Common myeloid progenitor, CD34-positive (primary cell): ENCODE measurements around the gene HILPDA.

Experiments
- CTCF ChIA-PET: fragments of 350-600 bp; sonication (Branson Sonifier 250); formaldehyde crosslinking; loops from one replicate; lab custom pipeline; 2021; ENCODE audit warnings: antibody characterized with exemption; lab: Charles Lee
- POLR2A ChIA-PET: fragments of 350-600 bp; sonication (Branson Sonifier 250); formaldehyde crosslinking; loops from one replicate; lab custom pipeline; 2021; ENCODE audit warnings: antibody characterized with exemption; lab: Charles Lee
- DNase-seq, 3 donors: peaks; one replicate each; pipeline versions ENCODE4 v3.0.0 to v3.0.0-alpha.2; 2013
- H3K27ac ChIP-seq, 2 experiments: 1 replicate in 1 of 2; 2 replicates in 1 of 2; pipeline ENCODE4 v1.7.0; 2013; ENCODE audit warnings: inconsistent platforms in 2 of 2, low read length in 2 of 2, mild to moderate bottlenecking in 2 of 2, low read depth in 1 of 2, moderate library complexity in 1 of 2; ENCODE audit not compliant: severe bottlenecking in 2 of 2, insufficient read depth in 1 of 2, poor library complexity in 1 of 2
- H3K27me3 ChIP-seq, 5 experiments: replicated peaks in 2 of 5; 1 replicate in 3 of 5; 2 replicates in 2 of 5; pipeline versions ENCODE4 v1.6.1 to v1.7.0; 2013; ENCODE audit warnings: low read length in 4 of 5, mild to moderate bottlenecking in 2 of 5, moderate library complexity in 2 of 5, inconsistent platforms in 1 of 5; ENCODE audit not compliant: insufficient read depth in 5 of 5, control insufficient read depth in 4 of 5
- H3K36me3 ChIP-seq, 4 experiments: 1 replicate in 2 of 4; 2 replicates in 2 of 4; pipeline versions ENCODE4 v1.6.1 to v1.7.0; 2013; ENCODE audit warnings: low read length in 3 of 4, control low read depth in 1 of 4, mild to moderate bottlenecking in 1 of 4; ENCODE audit not compliant: control insufficient read depth in 4 of 4, insufficient read depth in 4 of 4
- H3K4me1 ChIP-seq, 4 experiments: 1 replicate in 3 of 4; 2 replicates in 1 of 4; pipeline versions ENCODE4 v1.6.1 to v1.7.1; 2013; ENCODE audit warnings: low read length in 3 of 4, mild to moderate bottlenecking in 3 of 4, control low read depth in 1 of 4, inconsistent platforms in 1 of 4, moderate library complexity in 1 of 4; ENCODE audit not compliant: control insufficient read depth in 4 of 4, insufficient read depth in 4 of 4; ENCODE audit errors: control extremely low read depth in 1 of 4
- H3K4me3 ChIP-seq, 7 experiments: 1 replicate in 4 of 7; 2 replicates in 3 of 7; pipeline versions ENCODE4 v1.5.1 to v1.7.0; 2013; ENCODE audit warnings: mild to moderate bottlenecking in 7 of 7, low read length in 6 of 7, moderate library complexity in 6 of 7, inconsistent platforms in 2 of 7, low read depth in 2 of 7, control low read depth in 1 of 7; ENCODE audit not compliant: insufficient read depth in 4 of 7, control insufficient read depth in 1 of 7; ENCODE audit errors: extremely low read depth in 1 of 7
- H3K9me3 ChIP-seq, 5 experiments: 1 replicate in 4 of 5; 2 replicates in 1 of 5; pipeline versions ENCODE4 v1.6.1 to v1.7.1; 2013; ENCODE audit warnings: low read length in 4 of 5, mild to moderate bottlenecking in 2 of 5, inconsistent platforms in 1 of 5, low read depth in 1 of 5, moderate library complexity in 1 of 5; ENCODE audit not compliant: control insufficient read depth in 4 of 5, insufficient read depth in 2 of 5; ENCODE audit errors: control extremely low read depth in 1 of 5
- WGBS: methylation state at CpG from one replicate; pipeline ENCODE4 v1.1.5; 2013; ENCODE audit not compliant: insufficient coverage; 5-methylcytosine and 5-hydroxymethylcytosine counted together

The HILPDA gene

GRCh38 chr7:128421384-128421783 is 34.3 kb upstream of the HILPDA start:
- WGBS: 100% methylated on average over 1 of the region's 1 CpG
- no peak for DNase-seq
- no peaks in the 10 kb centered on the region for H3K27me3 ChIP-seq
- ChIA-PET CTCF (interaction anchor here (0.9 to 67.2 kb wide), 3 partner anchors 27 to 73 kb away, joined by 4 to 1829 read pairs (median 36); partner anchors contain the start of genes IMPDH1 and PRRT4), POLR2A (no interaction called here)
- peaks cover 0 to 10% (median 0%) of the 10 kb centered on the region in 4 experiments for H3K4me1 ChIP-seq
- H3K9me3 ChIP-seq: no peaks in the 10 kb centered on the region
- H3K4me3 ChIP-seq: no peak overlapping the region
- H3K27ac ChIP-seq: no peak overlapping the region
- H3K36me3 ChIP-seq: no peaks in the 10 kb centered on the region

GRCh38 chr7:128422037-128422436 is 33.6 kb upstream of the HILPDA start:
- CTCF ChIA-PET: interaction anchor here (0.8 to 67.2 kb wide), 4 partner anchors 26 to 123 kb away, joined by 3 to 1829 read pairs (median 20); partner anchors contain the start of genes IMPDH1 and PRRT4
- Histone ChIP-seq H3K27ac (no peak overlapping the region), H3K9me3 (no peaks in the 10 kb centered on the region), H3K4me3 (no peak overlapping the region), H3K36me3 (no peaks in the 10 kb centered on the region), H3K27me3 (no peaks in the 10 kb centered on the region), H3K4me1 (peaks cover 0 to 10% (median 0%) of the 10 kb centered on the region in 4 experiments)
- POLR2A ChIA-PET: no interaction called here
- no CpG with 5 or more reads among the region's 1 CpG for WGBS
- no peak for DNase-seq

GRCh38 chr7:128422842-128423241 is 32.8 kb upstream of the HILPDA start:
- CTCF ChIA-PET: interaction anchor here (0.8 to 67.2 kb wide), 5 partner anchors 18 to 122 kb away, joined by 3 to 1829 read pairs (median 186); partner anchors contain the start of genes IMPDH1, PRRT4 and RBM28

GRCh38 chr7:128424686-128425275 is 30.9 kb upstream of the HILPDA start:
- Histone ChIP-seq H3K9me3 (no peaks in the 10 kb centered on the region), H3K4me1 (peaks cover 0 to 10% (median 0%) of the 10 kb centered on the region in 4 experiments), H3K36me3 (no peaks in the 10 kb centered on the region), H3K27ac (no peak overlapping the region), H3K4me3 (no peak overlapping the region), H3K27me3 (no peaks in the 10 kb centered on the region)
- ChIA-PET POLR2A (interaction anchor here (0.6 to 1.7 kb wide), 2 partner anchors 25 to 35 kb away, joined by 3 to 4 read pairs; no protein-coding TSS in a partner anchor), CTCF (interaction anchor here (0.6 to 67.2 kb wide), 10 partner anchors 11 to 1586 kb away, joined by 3 to 1829 read pairs (median 48); partner anchors contain the start of genes HILPDA, IMPDH1, PRRT4 and RBM28)
- no peak for DNase-seq
- no CpG with 5 or more reads among the region's 1 CpG for WGBS

More at GRCh38 chr7:128422842-128423241, 32.8 kb upstream of the HILPDA start:
- Histone ChIP-seq H3K27me3 (no peaks in the 10 kb centered on the region), H3K4me1 (peaks cover 0 to 10% (median 0%) of the 10 kb centered on the region in 4 experiments), H3K27ac (no peak overlapping the region), H3K36me3 (no peaks in the 10 kb centered on the region), H3K9me3 (no peaks in the 10 kb centered on the region), H3K4me3 (no peak overlapping the region)
- POLR2A ChIA-PET: no interaction called here
- WGBS: 80% methylated on average over 1 of the region's 3 CpGs
- DNase-seq: no peak

GRCh38 chr7:128425850-128426249 is 29.8 kb upstream of the HILPDA start:
- POLR2A ChIA-PET: interaction anchor here (1.7 kb wide), 1 partner anchor 34 kb away, joined by 4 read pairs; no protein-coding TSS in a partner anchor
- WGBS: 60% methylated on average over 3 of the region's 4 CpGs
- Histone ChIP-seq H3K27me3 (no peaks in the 10 kb centered on the region), H3K36me3 (no peaks in the 10 kb centered on the region), H3K27ac (no peak overlapping the region), H3K4me1 (peaks cover 0 to 10% (median 0%) of the 10 kb centered on the region in 4 experiments), H3K4me3 (no peak overlapping the region), H3K9me3 (no peaks in the 10 kb centered on the region)
- CTCF ChIA-PET: interaction anchor here (0.8 to 67.2 kb wide), 10 partner anchors 10 to 159 kb away, joined by 3 to 1829 read pairs (median 48); partner anchors contain the start of genes HILPDA, IMPDH1, PRRT4 and RBM28
- DNase-seq: peak; percentile 64 to 80 (median 66)

GRCh38 chr7:128427289-128427891 is 28.3 kb upstream of the HILPDA start:
- no peak overlapping the region for H3K4me3 ChIP-seq
- POLR2A ChIA-PET: interaction anchor here (1.0 kb wide), 1 partner anchor 80 kb away, joined by 3 read pairs; no protein-coding TSS in a partner anchor
- peak; percentile 53 to 76 (median 67) for DNase-seq
- CTCF ChIA-PET: interaction anchor here (0.7 to 67.2 kb wide), 19 partner anchors 9 to 720 kb away, joined by 3 to 1829 read pairs (median 7); partner anchors contain the start of genes HILPDA, IMPDH1, PRRT4 and RBM28
- WGBS: 31% methylated on average over 6 of the region's 7 CpGs
- no peaks in the 10 kb centered on the region for H3K36me3 ChIP-seq
- peaks cover 0 to 10% (median 0%) of the 10 kb centered on the region in 4 experiments for H3K4me1 ChIP-seq
- no peak overlapping the region for H3K27ac ChIP-seq
- no peaks in the 10 kb centered on the region for H3K9me3 ChIP-seq
- H3K27me3 ChIP-seq: no peaks in the 10 kb centered on the region
